Rectal smooth muscle tissue (tissue), 1 donor: Measurements from ENCODE around the gene JSRP1.

Experiments
- H3K27ac ChIP-seq: one replicate; pipeline ENCODE4 v1.7.0; 2013; ENCODE audit warnings: low read depth, low read length, inconsistent platforms
- H3K27me3 ChIP-seq: one replicate; pipeline ENCODE4 v1.7.0; 2013; ENCODE audit warnings: low read length; ENCODE audit not compliant: control insufficient read depth, insufficient read depth
- H3K36me3 ChIP-seq: one replicate; pipeline ENCODE4 v1.7.0; 2013; ENCODE audit warnings: low read length; ENCODE audit not compliant: control insufficient read depth, insufficient read depth
- H3K4me1 ChIP-seq: one replicate; pipeline ENCODE4 v1.7.0; 2013; ENCODE audit warnings: low read length; ENCODE audit not compliant: control insufficient read depth, insufficient read depth
- H3K4me3 ChIP-seq: one replicate; pipeline ENCODE4 v1.7.0; 2013; ENCODE audit warnings: low read length
- H3K9ac ChIP-seq: one replicate; pipeline ENCODE4 v1.7.0; 2013; ENCODE audit warnings: low read length

JSRP1 gene

GRCh38 chr19:2268861-2269243 is 12.6 kb upstream of the JSRP1 start:
- peak overlapping the region; percentile 77 for H3K27ac ChIP-seq
- H3K36me3 ChIP-seq, result peaks cover 10% of the 10 kb centered on the region
- no peak overlapping the region for H3K9ac ChIP-seq
- peaks cover 12% of the 10 kb centered on the region for H3K4me1 ChIP-seq
- no peaks in the 10 kb centered on the region for H3K27me3 ChIP-seq
- H3K4me3 ChIP-seq, result peak overlapping the region; percentile 77

GRCh38 chr19:2268480-2268830 is 12.2 kb upstream of the JSRP1 start:
- H3K4me1 ChIP-seq, result peaks cover 11% of the 10 kb centered on the region
- no peak overlapping the region for H3K9ac ChIP-seq
- H3K36me3 ChIP-seq, result peaks cover 10% of the 10 kb centered on the region
- peak overlapping the region; percentile 77 for H3K4me3 ChIP-seq
- no peak overlapping the region for H3K27ac ChIP-seq
- no peaks in the 10 kb centered on the region for H3K27me3 ChIP-seq

- no peaks in the 10 kb centered on the region for H3K27me3 ChIP-seq
- H3K9ac ChIP-seq, result no peak overlapping the region
- H3K27ac ChIP-seq, result no peak overlapping the region
- H3K36me3 ChIP-seq, result peaks cover 2% of the 10 kb centered on the region
- H3K4me3 ChIP-seq, result no peak overlapping the region
- H3K4me1 ChIP-seq, result no peaks in the 10 kb centered on the region
These were observed 10.2 kb upstream of the JSRP1 start for GRCh38 chr19:2266183-2266993.

GRCh38 chr19:2261438-2262172 is 5.4 kb upstream of the JSRP1 start:
- no peak overlapping the region for H3K9ac ChIP-seq
- no peaks in the 10 kb centered on the region for H3K36me3 ChIP-seq
- H3K4me3 ChIP-seq, result no peak overlapping the region
- no peaks in the 10 kb centered on the region for H3K27me3 ChIP-seq
- H3K27ac ChIP-seq, result no peak overlapping the region
- H3K4me1 ChIP-seq, result no peaks in the 10 kb centered on the region

GRCh38 chr19:2260341-2260805 is 4.2 kb upstream of the JSRP1 start:
- no peak overlapping the region for H3K9ac ChIP-seq
- peaks cover 2% of the 10 kb centered on the region for H3K27me3 ChIP-seq
- H3K4me1 ChIP-seq, result no peaks in the 10 kb centered on the region
- no peaks in the 10 kb centered on the region for H3K36me3 ChIP-seq
- H3K4me3 ChIP-seq, result no peak overlapping the region
- H3K27ac ChIP-seq, result no peak overlapping the region

- Histone ChIP-seq H3K27ac (no peak overlapping the region), H3K36me3 (no peaks in the 10 kb centered on the region), H3K27me3 (peaks cover 3% of the 10 kb centered on the region), H3K4me3 (no peak overlapping the region), H3K4me1 (no peaks in the 10 kb centered on the region), H3K9ac (no peak overlapping the region)
These were observed 3.1 kb upstream of the JSRP1 start for GRCh38 chr19:2259336-2259735.

- H3K36me3 ChIP-seq, result no peaks in the 10 kb centered on the region
- H3K27me3 ChIP-seq, result peaks cover 35% of the 10 kb centered on the region
- no peak overlapping the region for H3K27ac ChIP-seq
- H3K9ac ChIP-seq, result no peak overlapping the region
- no peaks in the 10 kb centered on the region for H3K4me1 ChIP-seq
- no peak overlapping the region for H3K4me3 ChIP-seq
These were observed 938 bp downstream of the JSRP1 start for GRCh38 chr19:2255112-2255845.

GRCh38 chr19:2254064-2254872 is 1.9 kb downstream of the JSRP1 start:
- no peak overlapping the region for H3K9ac ChIP-seq
- H3K27ac ChIP-seq, result no peak overlapping the region
- no peak overlapping the region for H3K4me3 ChIP-seq
- no peaks in the 10 kb centered on the region for H3K36me3 ChIP-seq
- no peaks in the 10 kb centered on the region for H3K4me1 ChIP-seq
- H3K27me3 ChIP-seq, result peaks cover 44% of the 10 kb centered on the region

- Histone ChIP-seq H3K36me3 (peaks cover 6% of the 10 kb centered on the region), H3K27ac (no peak overlapping the region), H3K9ac (no peak overlapping the region), H3K4me1 (no peaks in the 10 kb centered on the region), H3K4me3 (peak overlapping the region; percentile 21), H3K27me3 (peaks cover 46% of the 10 kb centered on the region)
These were observed 2.8 kb downstream of the JSRP1 start for GRCh38 chr19:2253106-2254063.

GRCh38 chr19:2252797-2253105 is 3.5 kb downstream of the JSRP1 start:
- Histone ChIP-seq H3K27ac (no peak overlapping the region), H3K36me3 (peaks cover 6% of the 10 kb centered on the region), H3K4me3 (peak overlapping the region; percentile 21), H3K9ac (no peak overlapping the region), H3K4me1 (no peaks in the 10 kb centered on the region), H3K27me3 (peaks cover 46% of the 10 kb centered on the region)

- peaks cover 10% of the 10 kb centered on the region for H3K36me3 ChIP-seq
- no peaks in the 10 kb centered on the region for H3K4me1 ChIP-seq
- H3K4me3 ChIP-seq, result peak overlapping the region; percentile 4
- H3K27ac ChIP-seq, result no peak overlapping the region
- H3K27me3 ChIP-seq, result peaks cover 46% of the 10 kb centered on the region
- H3K9ac ChIP-seq, result no peak overlapping the region
These were observed 4.0 kb downstream of the JSRP1 start for GRCh38 chr19:2252055-2252796.
